GM18520 (cell line): ENCODE data around the gene ACAP2.

ENCODE experiments used
- ATAC-seq: cut with Tn5 transposase; IDR thresholded peaks from one replicate; pipeline ENCODE4 v1.9.1; 2021; ENCODE audit not compliant: unreplicated experiment

Gene ACAP2

GRCh38 chr3:195224980-195225580 is 217.7 kb downstream of the ACAP2 start:
- ATAC-seq, result no peak
